BLaER1 treated with 17β-estradiol and CSF1 and Interleukin-3, amounts not matched to agents 10 nM and 100 nM (cell line): ENCODE data around the gene MAD1L1.
A peak's percentile ranks its signal among the peaks of the same experiment; 100 is the strongest.
"Not testable (repeated sequence)": the region's sequence is repeated elsewhere in the genome, so short reads cannot be mapped to it uniquely, and the experiment has no call there.

ENCODE experiments used
- H3K27ac ChIP-seq, 11 experiments: shearing (Covaris generic); formaldehyde crosslinking; 2 replicates each; pipeline ENCODE4 v1.8.1; 2022
- H3K27me3 ChIP-seq, 11 experiments: shearing (Covaris generic); formaldehyde crosslinking; 2 replicates each; pipeline ENCODE4 v1.8.1; 2022
- H3K36me3 ChIP-seq, 11 experiments: shearing (Covaris generic); formaldehyde crosslinking; 2 replicates each; pipeline ENCODE4 v1.8.1; 2022
- H3K4me1 ChIP-seq, 10 experiments: shearing (Covaris generic); formaldehyde crosslinking; 2 replicates each; pipeline ENCODE4 v1.8.1; 2022
- H3K4me2 ChIP-seq, 11 experiments: shearing (Covaris generic); formaldehyde crosslinking; 2 replicates each; pipeline ENCODE4 v1.8.1; 2022
- H3K4me3 ChIP-seq, 10 experiments: shearing (Covaris generic); formaldehyde crosslinking; 2 replicates each; pipeline ENCODE4 v1.8.1; 2022
- H3K9ac ChIP-seq, 11 experiments: shearing (Covaris generic); formaldehyde crosslinking; 2 replicates each; pipeline ENCODE4 v1.8.1; 2022
- H3K9me3 ChIP-seq, 11 experiments: shearing (Covaris generic); formaldehyde crosslinking; replicated peaks in 1 of 11; 2 replicates each; pipeline ENCODE4 v1.8.1; 2022
- H4K20me1 ChIP-seq, 11 experiments: shearing (Covaris generic); formaldehyde crosslinking; 2 replicates each; pipeline ENCODE4 v1.8.1; 2022
- Cebpa-rat ChIP-seq, 11 experiments: shearing (Covaris generic); IDR thresholded peaks; 2 replicates each; pipeline ENCODE4 v1.8.1; 2022

Gene MAD1L1

GRCh38 chr7:1825897-1826741 lies 406.6 kb downstream of the MAD1L1 start:
- no peak overlapping the region for H3K9ac ChIP-seq
- H3K4me1 ChIP-seq = peaks cover 0 to 34% (median 12%) of the 10 kb centered on the region in 10 experiments; a peak in 11 of 20 replicates
- H3K4me2 ChIP-seq = peak overlapping the region in 5 of 11 experiments; percentile 7 to 52 (median 34); a peak in 6 of 22 replicates
- TF ChIP-seq Cebpa-rat (IDR thresholded peaks at IDR 0.05) = no peak
- no peak overlapping the region for H3K27ac ChIP-seq
- peaks cover 7 to 20% (median 14%) of the 10 kb centered on the region in 11 experiments; a peak in 20 of 22 replicates for H3K9me3 ChIP-seq
- H3K36me3 ChIP-seq = peaks cover 0 to 19% (median 6%) of the 10 kb centered on the region in 11 experiments; a peak in 13 of 22 replicates
- no peaks in the 10 kb centered on the region for H3K27me3 ChIP-seq
- no peak overlapping the region for H3K4me3 ChIP-seq
- peaks cover 47 to 67% (median 53%) of the 10 kb centered on the region in 11 experiments; a peak in 21 of 22 replicates for H4K20me1 ChIP-seq

- not testable (repeated sequence) for H3K27ac ChIP-seq, H3K4me3 ChIP-seq, H3K27me3 ChIP-seq, H3K9ac ChIP-seq
- Histone ChIP-seq H3K9me3 (peaks cover 4 to 16% (median 11%) of the 10 kb centered on the region in 11 experiments; a peak in 19 of 22 replicates), H3K4me1 (peaks cover 0 to 34% (median 12%) of the 10 kb centered on the region in 10 experiments; a peak in 11 of 20 replicates), H4K20me1 (peaks cover 49 to 72% (median 57%) of the 10 kb centered on the region in 11 experiments; a peak in 21 of 22 replicates), H3K4me2 (peak overlapping the region in 7 of 11 experiments; percentile 7 to 52 (median 30); a peak in 9 of 22 replicates), H3K36me3 (peaks cover 0 to 19% (median 6%) of the 10 kb centered on the region in 11 experiments; a peak in 13 of 22 replicates)
These were observed 407.2 kb downstream of the MAD1L1 start for GRCh38 chr7:1825647-1825896.

GRCh38 chr7:1824882-1825646 lies 407.7 kb downstream of the MAD1L1 start:
- not testable (repeated sequence) for H3K4me3 ChIP-seq

GRCh38 chr7:1824151-1824881 lies 408.4 kb downstream of the MAD1L1 start:
- H3K27me3 ChIP-seq, H3K9me3 ChIP-seq, H3K27ac ChIP-seq, H3K9ac ChIP-seq, H3K4me3 ChIP-seq: not testable (repeated sequence)
- H3K4me1 ChIP-seq = peaks cover 8 to 45% (median 19%) of the 10 kb centered on the region in 10 experiments
- peaks cover 61 to 84% (median 70%) of the 10 kb centered on the region in 11 experiments for H4K20me1 ChIP-seq
- peaks cover 0 to 16% (median 5%) of the 10 kb centered on the region in 11 experiments; a peak in 13 of 22 replicates for H3K36me3 ChIP-seq
- peak overlapping the region in 6 of 11 experiments; percentile 28 to 52 (median 35); a peak in 7 of 22 replicates for H3K4me2 ChIP-seq

More at GRCh38 chr7:1824882-1825646, 407.7 kb downstream of the MAD1L1 start:
- Histone ChIP-seq H3K4me2 (peak overlapping the region in 8 of 11 experiments; percentile 19 to 52 (median 34); a peak in 11 of 22 replicates), H3K9me3 (peaks cover under 1 to 14% (median 11%) of the 10 kb centered on the region in 11 experiments; a peak in 19 of 22 replicates), H3K4me1 (peaks cover under 1 to 37% (median 12%) of the 10 kb centered on the region in 10 experiments; a peak in 18 of 20 replicates), H4K20me1 (peaks cover 54 to 77% (median 62%) of the 10 kb centered on the region in 11 experiments; a peak in 21 of 22 replicates), H3K36me3 (peaks cover 0 to 19% (median 6%) of the 10 kb centered on the region in 11 experiments; a peak in 13 of 22 replicates)
- H3K27me3 ChIP-seq, H3K27ac ChIP-seq, H3K9ac ChIP-seq: not testable (repeated sequence)

- TF ChIP-seq Cebpa-rat (IDR thresholded peaks at IDR 0.05) = no peak
- H3K27ac ChIP-seq = no peak overlapping the region
- H3K36me3 ChIP-seq = peaks cover 0 to 10% (median 0%) of the 10 kb centered on the region in 11 experiments; a peak in 3 of 22 replicates
- peak overlapping the region in 4 of 11 experiments; percentile 28 to 52 (median 36); a peak in 1 of 22 replicates for H3K4me2 ChIP-seq
- peaks cover 16 to 52% (median 26%) of the 10 kb centered on the region in 10 experiments for H3K4me1 ChIP-seq
- peaks cover 69 to 85% (median 77%) of the 10 kb centered on the region in 11 experiments for H4K20me1 ChIP-seq
- no peak overlapping the region for H3K9ac ChIP-seq
- H3K9me3 ChIP-seq = no peaks in the 10 kb centered on the region
- no peak overlapping the region for H3K4me3 ChIP-seq
- peaks cover 0 to 12% (median 0%) of the 10 kb centered on the region in 11 experiments; a peak in 5 of 22 replicates for H3K27me3 ChIP-seq
These were observed 409.2 kb downstream of the MAD1L1 start for GRCh38 chr7:1823376-1824150.

- peaks cover 85 to 96% (median 94%) of the 10 kb centered on the region in 11 experiments for H4K20me1 ChIP-seq
- H3K9me3 ChIP-seq = no peaks in the 10 kb centered on the region
- H3K9ac ChIP-seq = peak overlapping the region in 1 of 11 experiments; percentile 44; a peak in 1 of 22 replicates
- H3K27ac ChIP-seq = no peak overlapping the region
- peaks cover 35 to 68% (median 56%) of the 10 kb centered on the region in 10 experiments for H3K4me1 ChIP-seq
- TF ChIP-seq Cebpa-rat (IDR thresholded peaks at IDR 0.05) = no peak
- H3K4me3 ChIP-seq = 0 out of 20 replicates have a peak overlapping the region, but pooled peaks of 1 of the 10 experiments have one; percentile 19
- peaks cover 0 to 14% (median under 1%) of the 10 kb centered on the region in 11 experiments; a peak in 8 of 22 replicates for H3K36me3 ChIP-seq
- peak overlapping the region; percentile 68 to 93 (median 86) for H3K4me2 ChIP-seq
- peaks cover 0 to 15% (median 0%) of the 10 kb centered on the region in 11 experiments; a peak in 5 of 22 replicates for H3K27me3 ChIP-seq
These were observed 413.4 kb downstream of the MAD1L1 start for GRCh38 chr7:1819259-1819841.

- Histone ChIP-seq H3K4me2 (peak overlapping the region; percentile 68 to 93 (median 86)), H3K27me3 (peaks cover 0 to 15% (median 0%) of the 10 kb centered on the region in 11 experiments; a peak in 5 of 22 replicates), H3K4me1 (peaks cover 35 to 68% (median 61%) of the 10 kb centered on the region in 10 experiments), H4K20me1 (peaks cover 85 to 96% (median 94%) of the 10 kb centered on the region in 11 experiments), H3K27ac (no peak overlapping the region), H3K9ac (peak overlapping the region in 1 of 11 experiments; percentile 44; a peak in 1 of 22 replicates), H3K4me3 (0 out of 20 replicates have a peak overlapping the region, but pooled peaks of 1 of the 10 experiments have one; percentile 19), H3K9me3 (no peaks in the 10 kb centered on the region), H3K36me3 (peaks cover 0 to 20% (median 7%) of the 10 kb centered on the region in 11 experiments; a peak in 8 of 22 replicates)
- TF ChIP-seq Cebpa-rat (IDR thresholded peaks at IDR 0.05) = no peak
These were observed 414.0 kb downstream of the MAD1L1 start for GRCh38 chr7:1818575-1819258.
